Stimulated activated naive CD8-positive, alpha-beta T cell treated with anti-CD3 and anti-CD28 coated beads, Interleukin-15, Interleukin-2, amounts not matched to agents 100 U/mL and 50 U/mL, for 24 hours (primary cell): Measurements from ENCODE around the gene CXXC5.

Experiments used
- ATAC-seq: fragments of 150-1000 bp; cut with Tn5 transposase; one replicate; pipeline ENCODE4 v1.10.0; 2021
- DNase-seq: peaks from one replicate; pipeline ENCODE4 v3.0.0; 2021

CXXC5 gene

DNA sequence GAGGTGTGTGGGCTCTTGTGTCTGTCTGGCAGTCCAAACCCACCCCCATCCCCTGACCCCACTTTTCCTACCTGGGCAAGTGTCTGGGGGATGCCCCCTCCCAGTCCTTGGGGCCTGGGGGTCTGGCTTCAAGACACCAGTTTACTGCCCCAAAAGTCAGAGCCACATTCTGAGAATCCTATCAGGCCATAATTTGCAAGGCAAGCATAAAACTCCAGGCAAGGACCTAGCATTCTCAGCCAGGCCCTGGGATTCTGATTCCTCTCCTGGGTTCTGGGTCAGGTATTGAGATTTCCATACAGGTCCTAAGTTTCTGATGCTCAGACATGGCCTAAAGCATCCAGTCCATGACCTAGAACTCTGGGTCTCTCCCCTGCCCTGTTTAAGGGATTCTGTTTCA is 33.3 kb downstream of the CXXC5 start:
- ATAC-seq, result no peak
- no peak for DNase-seq

- DNase-seq (no peak), ATAC-seq (no peak)
Observed at GRCh38 chr5:139682016-139682975, 34.1 kb downstream of the CXXC5 start.

DNA sequence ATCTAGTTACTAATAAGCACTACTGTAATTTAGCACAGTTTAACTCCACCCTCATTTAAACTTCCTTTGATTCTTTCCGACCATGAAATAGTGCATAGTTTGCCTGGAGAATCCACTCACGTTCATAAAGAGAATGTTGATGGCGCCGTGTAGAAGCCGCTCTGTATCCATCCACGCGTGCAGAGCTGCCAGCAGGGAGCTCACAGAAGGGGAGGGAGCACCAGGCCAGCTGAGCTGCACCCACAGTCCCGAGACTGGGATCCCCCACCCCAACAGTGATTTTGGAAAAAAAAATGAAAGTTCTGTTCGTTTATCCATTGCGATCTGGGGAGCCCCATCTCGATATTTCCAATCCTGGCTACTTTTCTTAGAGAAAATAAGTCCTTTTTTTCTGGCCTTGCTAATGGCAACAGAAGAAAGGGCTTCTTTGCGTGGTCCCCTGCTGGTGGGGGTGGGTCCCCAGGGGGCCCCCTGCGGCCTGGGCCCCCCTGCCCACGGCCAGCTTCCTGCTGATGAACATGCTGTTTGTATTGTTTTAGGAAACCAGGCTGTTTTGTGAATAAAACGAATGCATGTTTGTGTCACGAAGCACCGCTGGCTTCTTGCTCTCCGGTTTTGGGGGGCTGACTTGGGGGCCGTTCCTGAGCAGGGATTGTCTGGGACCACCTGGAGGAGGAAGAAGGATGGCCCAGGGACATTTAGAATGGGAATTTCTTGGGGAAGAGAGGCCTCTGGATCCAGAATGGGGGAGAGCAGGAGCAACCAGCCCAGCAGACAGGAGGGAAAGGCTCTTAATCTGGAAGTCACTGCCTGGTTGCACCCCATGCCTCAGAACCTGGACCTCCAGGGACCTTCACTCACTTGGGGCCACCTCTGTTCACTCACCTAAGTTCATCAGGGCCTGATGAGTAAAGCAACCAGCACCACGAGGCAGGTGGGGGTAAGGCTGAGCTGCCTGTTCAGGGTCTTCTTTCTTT is 35.4 kb downstream of the CXXC5 start:
- ATAC-seq (no peak), DNase-seq (no peak)

GRCh38 chr5:139684350-139684880 is 36.3 kb downstream of the CXXC5 start:
- no peak for ATAC-seq
- DNase-seq, result no peak

DNA sequence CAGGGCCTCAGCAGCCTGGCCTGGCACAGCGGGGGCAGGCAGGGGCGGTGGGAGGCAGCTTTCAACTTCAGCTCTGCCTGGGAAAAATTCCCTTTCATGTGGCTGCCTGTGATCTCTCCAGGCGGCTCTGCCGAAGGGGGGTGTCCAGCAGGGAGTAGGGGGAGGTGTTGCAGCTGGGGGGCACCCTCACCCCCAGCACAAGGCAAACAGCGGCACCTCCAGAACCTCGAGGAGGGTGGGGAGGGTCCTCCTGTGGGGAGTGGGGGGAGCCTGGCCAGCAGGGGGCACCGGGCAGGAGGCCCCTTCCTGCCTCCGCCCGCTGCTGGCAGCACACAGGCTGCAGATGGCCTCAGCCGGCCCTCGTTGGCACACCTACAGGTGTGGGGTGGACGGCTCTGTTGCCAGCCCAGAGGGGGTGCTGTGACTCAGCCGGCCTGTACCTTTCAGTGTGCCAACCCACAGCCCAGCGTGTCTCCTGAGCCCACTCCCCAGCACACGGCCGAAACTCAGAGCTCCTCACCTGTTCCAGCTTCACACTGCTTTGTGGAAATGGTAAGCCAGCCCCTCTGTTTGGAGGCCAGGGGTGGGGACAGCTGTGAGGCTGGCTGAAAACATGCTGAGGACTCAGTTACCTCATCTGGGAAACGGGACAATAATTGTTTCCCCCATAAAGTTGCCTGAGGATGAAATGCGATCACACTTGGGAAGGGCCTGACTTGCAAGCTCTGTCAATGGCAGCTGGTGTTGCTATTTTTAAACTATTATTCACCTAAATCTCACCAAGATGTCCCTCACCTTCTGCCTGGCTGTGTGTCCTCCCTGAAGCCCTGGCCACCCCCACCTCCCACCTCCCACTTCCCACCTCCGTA is 37.0 kb downstream of the CXXC5 start:
- ATAC-seq (no peak), DNase-seq (no peak)

DNA sequence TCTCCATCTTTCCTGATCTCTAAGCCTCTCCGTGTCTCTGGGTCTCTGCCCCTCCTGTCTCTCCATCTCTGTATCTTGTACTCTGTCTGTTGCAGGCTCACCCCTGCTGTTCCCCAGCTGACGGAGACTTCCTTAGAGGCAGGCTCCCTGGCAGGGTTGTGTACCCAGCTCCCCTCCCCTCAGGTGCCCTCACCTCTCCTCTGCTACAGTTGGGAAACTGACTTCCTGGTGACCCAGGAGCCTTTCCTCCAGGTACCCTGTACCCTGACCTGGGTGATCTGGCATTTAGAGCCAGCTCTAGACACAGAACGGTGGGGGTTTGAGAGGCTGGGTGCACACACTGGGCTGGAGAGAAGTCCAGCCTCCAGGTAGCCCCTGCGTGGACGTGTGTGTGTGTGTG is 37.7 kb downstream of the CXXC5 start:
- ATAC-seq (no peak), DNase-seq (no peak)

- no peak for DNase-seq
- ATAC-seq, result no peak
Observed at GRCh38 chr5:139686356-139686705, 38.2 kb downstream of the CXXC5 start.

- DNase-seq (no peak), ATAC-seq (no peak)
Observed at GRCh38 chr5:139686706-139687441, 38.7 kb downstream of the CXXC5 start.

- ATAC-seq (no peak), DNase-seq (no peak)
Observed at GRCh38 chr5:139687656-139688055, 39.5 kb downstream of the CXXC5 start.

DNA sequence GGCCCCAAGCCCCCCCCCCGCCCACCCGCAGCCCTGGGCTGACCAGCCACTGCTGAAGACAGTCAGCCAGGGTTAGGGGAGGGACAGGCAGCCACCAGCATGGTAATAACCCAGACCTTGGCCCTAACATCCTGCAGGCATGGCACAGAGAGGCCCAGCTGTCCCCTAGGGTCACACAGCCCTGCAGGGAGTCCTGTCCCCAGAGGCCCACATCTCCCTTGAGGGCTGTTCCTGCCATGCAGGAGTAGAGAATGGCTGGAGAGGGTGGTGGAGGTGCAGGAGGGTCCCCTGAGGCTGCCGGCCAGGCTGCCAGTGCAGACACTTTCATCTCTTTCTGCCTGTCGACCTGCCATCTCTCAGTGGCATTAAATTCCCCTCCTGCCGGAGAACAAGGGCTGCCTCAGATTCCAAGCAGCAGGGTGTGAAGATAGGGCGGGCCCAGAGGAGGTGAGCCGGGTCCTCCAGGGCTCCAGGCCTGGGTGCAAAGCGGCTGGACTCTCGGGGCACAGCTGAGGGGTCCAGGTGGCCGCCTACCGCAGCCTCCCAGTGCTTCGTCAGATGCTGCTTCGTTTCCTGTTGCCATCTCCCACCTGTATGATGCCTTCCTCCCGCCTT is 40.0 kb downstream of the CXXC5 start:
- no peak for ATAC-seq
- no peak for DNase-seq

- ATAC-seq (no peak), DNase-seq (no peak)
Observed at GRCh38 chr5:139688751-139689372, 40.7 kb downstream of the CXXC5 start.

DNA sequence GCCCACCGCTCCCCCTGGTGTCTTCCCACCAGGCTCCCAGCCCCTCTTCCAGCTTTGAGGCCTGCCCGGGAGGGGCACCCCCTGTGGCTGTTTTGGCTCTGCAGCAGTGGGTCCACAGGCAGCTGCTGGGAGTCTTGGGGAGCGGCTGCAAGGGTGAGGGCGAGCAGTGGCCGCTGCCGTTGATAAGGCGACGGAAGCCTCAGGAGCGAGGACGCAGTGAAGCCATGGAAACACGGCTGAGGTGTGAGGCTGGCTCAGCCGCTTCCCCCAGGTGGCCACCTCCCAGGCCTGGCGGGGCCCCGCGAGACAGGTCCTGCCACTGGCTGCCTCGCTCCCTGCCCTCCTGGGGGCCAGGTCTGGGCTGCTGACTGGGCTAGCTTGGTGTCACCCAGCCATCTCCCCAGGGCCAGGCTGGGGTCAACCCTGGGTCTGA is 41.5 kb downstream of the CXXC5 start:
- DNase-seq, result no peak
- no peak for ATAC-seq

DNA sequence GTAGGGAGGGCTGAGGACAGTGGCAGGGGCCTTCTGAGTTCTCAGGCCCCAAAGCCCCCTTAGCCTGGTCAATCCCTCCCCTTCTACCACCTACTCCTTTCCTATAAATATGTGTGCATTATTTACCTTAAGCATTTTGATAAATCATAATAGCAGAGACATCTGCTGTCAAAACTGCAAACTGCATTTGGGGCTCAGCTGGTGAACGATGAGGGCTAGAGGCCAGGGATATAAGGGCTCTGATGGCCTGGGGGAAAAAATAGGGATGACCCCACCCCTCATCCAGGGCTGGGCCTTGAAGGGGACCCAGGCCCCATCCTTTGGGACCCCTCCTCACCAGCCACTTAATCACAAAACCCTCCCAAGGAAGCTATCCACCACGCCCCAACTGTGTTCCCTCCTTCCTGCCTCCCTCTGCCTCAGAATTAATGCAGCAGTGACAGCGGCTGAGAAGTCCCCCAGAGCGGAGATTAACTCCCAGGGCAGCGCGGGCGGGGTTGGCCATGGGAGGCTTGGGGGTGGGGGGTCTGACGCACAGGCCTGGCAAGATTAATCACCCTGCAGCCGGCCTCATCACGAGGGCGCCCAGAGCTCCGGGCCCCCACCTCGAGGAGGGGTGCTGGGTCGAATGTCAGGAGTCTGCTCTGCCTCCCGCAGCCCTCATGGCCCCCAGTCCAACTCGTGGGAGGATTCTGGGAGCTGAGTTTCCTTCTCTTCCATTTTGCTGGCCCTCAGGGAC is 42.1 kb downstream of the CXXC5 start:
- ATAC-seq (no peak), DNase-seq (no peak)

- DNase-seq, result no peak
- ATAC-seq, result no peak
Observed at GRCh38 chr5:139690803-139691629, 42.9 kb downstream of the CXXC5 start.

- DNase-seq (no peak), ATAC-seq (no peak)
Observed at GRCh38 chr5:139692148-139692547, 44.0 kb downstream of the CXXC5 start.

DNA sequence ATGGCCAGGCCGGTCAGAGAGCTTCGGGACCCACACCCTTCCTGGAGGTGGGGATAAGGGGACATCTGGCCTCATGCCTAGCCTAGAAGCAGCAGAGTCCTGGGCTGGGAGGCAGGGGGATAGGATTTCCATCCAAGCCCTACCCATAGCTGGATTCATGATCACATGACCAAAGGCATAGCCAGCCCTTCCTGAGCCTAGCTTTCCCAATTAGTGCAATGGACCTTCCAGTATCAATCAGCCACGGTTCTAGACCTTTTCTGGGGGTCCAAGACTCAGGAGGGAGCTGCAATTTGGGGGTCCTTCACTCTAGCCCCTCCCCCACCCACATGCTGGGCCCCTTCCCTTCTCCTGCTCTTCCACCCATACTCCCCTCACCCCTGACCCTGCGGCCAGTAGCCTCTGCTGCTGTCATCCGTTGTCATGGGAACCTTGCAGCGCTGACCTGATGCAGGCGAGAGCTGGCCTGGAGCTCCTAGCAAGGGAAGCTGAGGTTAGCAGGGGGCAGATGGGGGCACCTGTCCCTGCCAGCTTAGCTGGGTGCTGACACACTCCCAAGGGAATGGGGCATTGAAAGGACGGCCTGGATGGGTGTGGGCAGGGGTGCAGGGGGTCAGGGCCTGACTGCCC is 44.6 kb downstream of the CXXC5 start:
- DNase-seq, result no peak
- ATAC-seq, result no peak

DNA sequence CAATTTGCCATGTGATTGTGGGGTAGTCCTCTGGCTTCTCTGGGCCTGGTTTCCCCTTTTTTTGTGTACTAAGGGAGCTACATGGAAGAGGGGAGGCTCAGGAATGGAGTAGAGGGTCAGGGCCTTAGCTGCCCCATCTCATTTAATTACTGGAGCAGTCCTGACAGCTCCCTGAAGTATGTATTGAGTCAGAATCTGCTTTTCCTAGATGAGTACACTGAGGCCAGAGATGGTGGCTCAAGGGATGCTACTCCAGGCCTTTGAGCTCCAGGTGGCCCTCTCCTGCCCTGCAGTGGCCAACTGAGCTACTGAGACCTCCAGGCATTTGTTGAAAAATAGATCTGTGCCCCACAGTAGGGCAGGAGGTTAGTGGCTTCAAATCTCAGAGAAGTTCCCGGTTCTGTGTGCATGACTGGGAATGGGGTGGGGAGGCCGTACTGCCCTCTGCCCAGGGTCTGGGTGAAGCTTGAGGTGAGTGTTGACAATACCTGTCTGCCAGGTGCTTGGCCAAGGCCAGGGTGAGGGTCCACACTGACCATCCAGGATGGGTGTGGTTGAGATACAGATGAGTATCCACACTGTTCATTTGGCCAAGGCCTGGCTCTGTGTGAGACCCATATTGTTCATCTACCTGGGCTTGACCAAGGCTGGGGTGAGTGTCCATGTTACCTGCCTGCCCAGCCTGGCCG is 45.7 kb downstream of the CXXC5 start:
- DNase-seq (no peak), ATAC-seq (no peak)
